Astrocyte (in vitro differentiated cells and primary cell): ENCODE measurements around the gene JAZF1. TPM values are rescaled to one million over a fixed set of nuclear protein-coding genes. Genes with fewer than 3 reads are reported as not detected.

Experiments used
- DNase-seq: peaks from one replicate; pipeline ENCODE4 v3.0.0-alpha.2; 2010; ENCODE audit warnings: low read depth
- FAIRE-seq: peaks from 2 replicates; lab custom pipeline; 2011; peaks lifted over from hg19 to GRCh38; lab: Jason Lieb, UNC
- H2AFZ ChIP-seq: 2 replicates; pipeline ENCODE4 v1.6.0; 2012; ENCODE audit warnings: low read depth, low read length, inconsistent platforms
- H3K27ac ChIP-seq: 2 replicates; pipeline ENCODE4 v1.5.1; 2011; ENCODE audit warnings: low read depth, low read length, inconsistent platforms
- H3K27me3 ChIP-seq: 2 replicates; pipeline ENCODE4 v1.6.0; 2011; ENCODE audit warnings: low read length, inconsistent platforms; ENCODE audit not compliant: insufficient read depth
- H3K36me3 ChIP-seq: 2 replicates; pipeline ENCODE4 v1.5.1; 2011; ENCODE audit warnings: low read length, inconsistent platforms; ENCODE audit not compliant: insufficient read depth
- H3K4me1 ChIP-seq: 2 replicates; pipeline ENCODE4 v1.5.1; 2011; ENCODE audit warnings: low read length, inconsistent platforms; ENCODE audit not compliant: insufficient read depth
- H3K4me2 ChIP-seq: 2 replicates; pipeline ENCODE4 v1.6.0; 2012; ENCODE audit warnings: low read length, inconsistent platforms
- H3K4me3 ChIP-seq: 2 replicates; pipeline ENCODE4 v1.5.1; 2011; ENCODE audit warnings: low read depth, mild to moderate bottlenecking, low read length, inconsistent platforms; ENCODE audit not compliant: insufficient read depth
- H3K79me2 ChIP-seq: 2 replicates; pipeline ENCODE4 v1.6.0; 2012; ENCODE audit warnings: mild to moderate bottlenecking, low read length, inconsistent platforms; ENCODE audit not compliant: insufficient read depth
- H3K9ac ChIP-seq: 2 replicates; pipeline ENCODE4 v1.6.0; 2012; ENCODE audit warnings: mild to moderate bottlenecking, low read length, inconsistent platforms
- H3K9me3 ChIP-seq: 2 replicates; pipeline ENCODE4 v1.5.1; 2012; ENCODE audit warnings: low read depth, mild to moderate bottlenecking, low read length, inconsistent platforms; ENCODE audit not compliant: insufficient read depth
- H4K20me1 ChIP-seq: 2 replicates; pipeline ENCODE4 v1.6.0; 2012; ENCODE audit warnings: low read length, inconsistent platforms; ENCODE audit not compliant: insufficient read depth
- H3K27ac Mint-ChIP-seq: one replicate; pipeline ENCODE4 v1.8.0; 2021; ENCODE audit warnings: mild to moderate bottlenecking, mixed read lengths; ENCODE audit not compliant: unreplicated experiment
- H3K27me3 Mint-ChIP-seq: one replicate; pipeline ENCODE4 v1.8.0; 2021; ENCODE audit warnings: low read depth, mixed read lengths; ENCODE audit not compliant: unreplicated experiment
- H3K36me3 Mint-ChIP-seq: one replicate; pipeline ENCODE4 v1.8.0; 2021; ENCODE audit warnings: low read depth, mixed read lengths; ENCODE audit not compliant: unreplicated experiment
- H3K4me1 Mint-ChIP-seq: one replicate; pipeline ENCODE4 v1.8.0; 2021; ENCODE audit warnings: low read depth, mixed read lengths; ENCODE audit not compliant: unreplicated experiment
- H3K4me3 Mint-ChIP-seq: one replicate; pipeline ENCODE4 v1.8.0; 2021; ENCODE audit warnings: mild to moderate bottlenecking, moderate library complexity, mixed read lengths; ENCODE audit not compliant: unreplicated experiment
- H3K9me3 Mint-ChIP-seq: one replicate; pipeline ENCODE4 v1.8.0; 2021; ENCODE audit warnings: mild to moderate bottlenecking, mixed read lengths; ENCODE audit not compliant: unreplicated experiment
- CTCF ChIP-seq: IDR thresholded peaks from 2 replicates; pipeline ENCODE4 v1.5.1; 2011; ENCODE audit warnings: low read depth, mild to moderate bottlenecking, inconsistent platforms, low read length, moderate library complexity; ENCODE audit not compliant: insufficient read depth
- EZH2 ChIP-seq: IDR thresholded peaks from 2 replicates; pipeline ENCODE4 v1.6.1; 2012; ENCODE audit warnings: mild to moderate bottlenecking, low read length, inconsistent platforms; ENCODE audit not compliant: insufficient read depth
- total RNA-seq: library from RNA; stranded (reverse); gene quantifications from 2 replicates; pipeline ENCODE4 v1.2.1, GENCODE V29; 2021

The JAZF1 gene
- total RNA-seq, 1 donor from 2014 or later: 20.1 TPM

GRCh38 chr7:28157076-28157745 is 23.4 kb downstream of the JAZF1 start:
- peaks cover 30% of the 10 kb centered on the region for H3K79me2 ChIP-seq
- H2AFZ ChIP-seq: no peak overlapping the region
- Mint-ChIP-seq H3K4me1 (peaks cover 44% of the 10 kb centered on the region), H3K9me3 (peaks cover 3% of the 10 kb centered on the region), H3K27ac (peak overlapping the region; percentile 23), H3K27me3 (no peaks in the 10 kb centered on the region), H3K4me3 (no peak overlapping the region), H3K36me3 (peaks cover 6% of the 10 kb centered on the region)
- H3K4me3 ChIP-seq: no peak overlapping the region
- TF ChIP-seq CTCF: no peak
- no peak for TF ChIP-seq EZH2
- H3K36me3 ChIP-seq: no peaks in the 10 kb centered on the region
- no peaks in the 10 kb centered on the region for H3K9me3 ChIP-seq
- peaks cover 36% of the 10 kb centered on the region for H3K4me1 ChIP-seq
- H3K9ac ChIP-seq: no peak overlapping the region
- H3K27me3 ChIP-seq: no peaks in the 10 kb centered on the region
- no peaks in the 10 kb centered on the region for H4K20me1 ChIP-seq
- DNase-seq (peak; percentile 49), FAIRE-seq (no peak)
- H3K27ac ChIP-seq: no peak overlapping the region
- H3K4me2 ChIP-seq: no peak overlapping the region

- Histone ChIP-seq H3K4me3 (no peak overlapping the region), H3K36me3 (no peaks in the 10 kb centered on the region), H3K27ac (no peak overlapping the region), H3K79me2 (peaks cover 27% of the 10 kb centered on the region), H3K4me2 (peak overlapping the region; percentile 26), H3K27me3 (no peaks in the 10 kb centered on the region), H3K9ac (no peak overlapping the region), H3K4me1 (peaks cover 38% of the 10 kb centered on the region), H4K20me1 (no peaks in the 10 kb centered on the region), H2AFZ (no peak overlapping the region), H3K9me3 (no peaks in the 10 kb centered on the region)
- Mint-ChIP-seq H3K36me3 (peaks cover 6% of the 10 kb centered on the region), H3K27me3 (no peaks in the 10 kb centered on the region), H3K4me3 (no peak overlapping the region), H3K4me1 (peaks cover 46% of the 10 kb centered on the region), H3K9me3 (peaks cover 3% of the 10 kb centered on the region), H3K27ac (no peak overlapping the region)
- FAIRE-seq (no peak), DNase-seq (no peak)
- TF ChIP-seq EZH2: no peak
- TF ChIP-seq CTCF: no peak
Observed at GRCh38 chr7:28156401-28156800, 24.2 kb downstream of the JAZF1 start.

GRCh38 chr7:28155964-28156363 is 24.6 kb downstream of the JAZF1 start:
- peaks cover 44% of the 10 kb centered on the region for H3K4me1 Mint-ChIP-seq

More at GRCh38 chr7:28155964-28156363, 24.6 kb downstream of the JAZF1 start:
- peaks cover 34% of the 10 kb centered on the region for H3K4me1 ChIP-seq
- H3K9ac ChIP-seq: no peak overlapping the region
- no peaks in the 10 kb centered on the region for H4K20me1 ChIP-seq
- Mint-ChIP-seq H3K27ac (no peak overlapping the region), H3K27me3 (no peaks in the 10 kb centered on the region), H3K4me3 (peak overlapping the region; percentile 7), H3K9me3 (peaks cover 3% of the 10 kb centered on the region), H3K36me3 (peaks cover 6% of the 10 kb centered on the region)
- no peak overlapping the region for H3K4me3 ChIP-seq
- H3K27ac ChIP-seq: no peak overlapping the region
- peaks cover 24% of the 10 kb centered on the region for H3K79me2 ChIP-seq
- TF ChIP-seq CTCF (no peak), EZH2 (no peak)
- DNase-seq (peak; percentile 80), FAIRE-seq (peak; percentile 13)
- H3K4me2 ChIP-seq: peak overlapping the region; percentile 26
- H3K36me3 ChIP-seq: no peaks in the 10 kb centered on the region
- H3K9me3 ChIP-seq: no peaks in the 10 kb centered on the region
- H3K27me3 ChIP-seq: no peaks in the 10 kb centered on the region
- H2AFZ ChIP-seq: no peak overlapping the region
